Fibroblast of lung (primary cell): Measurements from ENCODE around the gene IFNA10. TPM values are rescaled to one million over a fixed set of nuclear protein-coding genes. Genes with fewer than 3 reads are reported as not detected.
"Not testable (repeated sequence)": the region's sequence is repeated elsewhere in the genome, so short reads cannot be mapped to it uniquely, and the experiment has no call there.

Experiments
- DNase-seq, 2 donors: peaks; one replicate each; pipeline versions ENCODE4 v3.0.0 to v3.0.0-alpha.2; 2010; ENCODE audit warnings: low read depth in 2 of 2
- H2AFZ ChIP-seq: 2 replicates; pipeline ENCODE4 v1.5.1; 2012; ENCODE audit warnings: low read length, control low read depth, inconsistent platforms
- H3K27ac ChIP-seq: 2 replicates; pipeline ENCODE4 v1.5.1; 2011; ENCODE audit warnings: low read length, control low read depth; ENCODE audit not compliant: insufficient read depth
- H3K27me3 ChIP-seq: 2 replicates; pipeline ENCODE4 v1.5.1; 2011; ENCODE audit warnings: mild to moderate bottlenecking, low read length; ENCODE audit not compliant: control insufficient read depth, insufficient read depth
- H3K36me3 ChIP-seq: 2 replicates; pipeline ENCODE4 v1.5.1; 2011; ENCODE audit warnings: low read length; ENCODE audit not compliant: control insufficient read depth, insufficient read depth
- H3K4me1 ChIP-seq: 2 replicates; pipeline ENCODE4 v1.5.1; 2011; ENCODE audit warnings: low read length; ENCODE audit not compliant: control insufficient read depth, insufficient read depth; ENCODE audit errors: extremely low read depth
- H3K4me2 ChIP-seq: 2 replicates; pipeline ENCODE4 v1.5.1; 2011; ENCODE audit warnings: low read length, control low read depth; ENCODE audit not compliant: insufficient read depth; ENCODE audit errors: extremely low read depth
- H3K4me3 ChIP-seq, 4 experiments: fragments of 200-600 bp in 1 of 4; sonication (generic) in 1 of 4; replicated peaks in 1 of 4; 2 replicates each; pipeline ENCODE4 v1.5.1; 2011 to 2016; ENCODE audit warnings: low read length in 4 of 4, low read depth in 3 of 4, mild to moderate bottlenecking in 3 of 4, control low read depth in 2 of 4, inconsistent platforms in 1 of 4, mixed read lengths in 1 of 4; ENCODE audit not compliant: insufficient read depth in 1 of 4; ENCODE audit errors: control extremely low read depth in 1 of 4
- H3K79me2 ChIP-seq: 2 replicates; pipeline ENCODE4 v1.5.1; 2012; ENCODE audit warnings: mild to moderate bottlenecking, low read length, inconsistent platforms; ENCODE audit not compliant: control insufficient read depth, insufficient read depth
- H3K9ac ChIP-seq: 2 replicates; pipeline ENCODE4 v1.5.1; 2011; ENCODE audit warnings: mild to moderate bottlenecking, low read length, control low read depth; ENCODE audit not compliant: insufficient read depth
- H3K9me3 ChIP-seq: 2 replicates; pipeline ENCODE4 v1.5.1; 2012; ENCODE audit warnings: low read depth, low read length; ENCODE audit not compliant: control insufficient read depth, insufficient read depth
- H4K20me1 ChIP-seq: 2 replicates; pipeline ENCODE4 v1.5.1; 2011; ENCODE audit warnings: low read length; ENCODE audit not compliant: control insufficient read depth, insufficient read depth; ENCODE audit errors: extremely low read depth
- CTCF ChIP-seq, 2 donors: IDR thresholded peaks in 1 of 2; conservative IDR thresholded peaks in 1 of 2; 1 replicate in 1 of 2; 2 replicates in 1 of 2; pipeline ENCODE4 v1.5.1; 2011 to 2012; ENCODE audit warnings: low read length in 2 of 2, control low read depth in 1 of 2, inconsistent platforms in 1 of 2, low read depth in 1 of 2, mild to moderate bottlenecking in 1 of 2
- EZH2 ChIP-seq: IDR thresholded peaks from 2 replicates; pipeline ENCODE4 v1.5.1; 2012; ENCODE audit warnings: low read length, control low read depth, mild to moderate bottlenecking; ENCODE audit errors: missing control alignments
- polyA plus RNA-seq, 2 donors: library from polyadenylated mRNA; depleted of rRNA in 1 of 2; stranded (reverse) in 1 of 2; unstranded in 1 of 2; fragments of >200 nt; gene quantifications; 2 replicates each; pipeline ENCODE4 v1.2.1, GENCODE V29; 2011 to 2012; ENCODE audit warnings: missing spikeins in 1 of 2
- total RNA-seq: library from RNA; depleted of rRNA; stranded (reverse); fragments of >200 nt; gene quantifications from 2 replicates; pipeline ENCODE4 v1.2.1, GENCODE V29; 2014

The IFNA10 gene
- total and polyA plus RNA-seq, 2 donors (not counting 1 experiment from before 2014, with no cell fraction given) = not detected

DNA sequence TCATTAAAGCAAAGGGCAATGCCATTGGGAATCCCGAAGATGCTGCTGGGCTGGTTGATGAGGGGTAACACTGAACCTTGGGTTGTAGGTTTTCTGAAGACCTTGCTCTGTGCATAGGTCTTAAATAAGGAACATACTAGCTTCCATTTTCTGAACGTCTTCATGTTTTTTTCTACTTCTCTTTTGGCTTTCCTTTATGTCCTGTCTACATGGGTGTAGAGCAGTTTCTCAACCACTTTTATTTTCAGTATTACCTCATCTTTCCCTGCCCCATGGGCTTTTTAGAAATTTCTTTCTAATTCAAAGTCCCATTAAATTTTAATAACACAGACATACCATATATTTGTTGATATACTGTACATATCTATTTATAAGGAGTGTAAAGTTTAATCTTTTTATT lies 33.0 kb upstream of the IFNA10 start, which contains the start of gene IFNA14:
Gene IFNA14, minus strand, starts transcription at position 95 of the 400 bp plus-strand sequence. Its CDS starts 70 bp downstream, at position 25.
- no peaks in the 10 kb centered on the region for H3K36me3 ChIP-seq
- DNase-seq = no peak
- no peak within 1 kb of the TSS for H3K9ac ChIP-seq
- TF ChIP-seq CTCF (conservative IDR thresholded peaks at IDR 0.05 in 1 of 2, IDR thresholded peaks at IDR 0.05 in 1 of 2; ENCODE audit: low read depth in 1 of 2, low read length in 2 of 2) (no peak), EZH2 (no peak)
- no peak within 1 kb of the TSS for H2AFZ ChIP-seq
- no peaks in the 10 kb centered on the region for H3K4me1 ChIP-seq
- H3K4me3 ChIP-seq = no peak within 1 kb of the TSS
- H3K79me2 ChIP-seq = no peaks in the 10 kb centered on the region
- H3K27ac ChIP-seq = no peak within 1 kb of the TSS
- no peak within 1 kb of the TSS for H3K4me2 ChIP-seq
- H3K9me3 ChIP-seq = no peaks in the 10 kb centered on the region
- no peaks in the 10 kb centered on the region for H3K27me3 ChIP-seq
- H4K20me1 ChIP-seq = no peaks in the 10 kb centered on the region

DNA sequence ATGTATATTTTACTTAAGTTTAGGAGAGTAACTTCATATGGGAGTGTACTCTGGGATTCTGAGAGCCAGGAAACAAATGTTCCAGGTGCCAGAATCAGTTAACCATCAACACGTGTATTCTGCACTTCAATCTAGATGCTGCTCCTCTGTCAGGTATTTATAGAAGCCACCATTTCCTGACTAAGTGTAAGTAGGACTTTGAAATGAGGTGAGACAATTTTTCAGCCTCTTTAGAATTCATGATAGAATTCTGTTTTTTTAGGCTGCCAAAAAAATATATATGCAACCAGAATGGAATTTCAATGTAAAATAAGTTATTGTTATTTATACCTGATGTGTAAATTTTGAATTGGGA lies 29.4 kb upstream of the IFNA10 start:
- H3K9ac ChIP-seq, H3K4me3 ChIP-seq, H3K79me2 ChIP-seq, H3K4me2 ChIP-seq, H3K36me3 ChIP-seq, H3K9me3 ChIP-seq, H3K4me1 ChIP-seq, H3K27ac ChIP-seq, H2AFZ ChIP-seq, H4K20me1 ChIP-seq, DNase-seq, H3K27me3 ChIP-seq: not testable (repeated sequence)

DNA sequence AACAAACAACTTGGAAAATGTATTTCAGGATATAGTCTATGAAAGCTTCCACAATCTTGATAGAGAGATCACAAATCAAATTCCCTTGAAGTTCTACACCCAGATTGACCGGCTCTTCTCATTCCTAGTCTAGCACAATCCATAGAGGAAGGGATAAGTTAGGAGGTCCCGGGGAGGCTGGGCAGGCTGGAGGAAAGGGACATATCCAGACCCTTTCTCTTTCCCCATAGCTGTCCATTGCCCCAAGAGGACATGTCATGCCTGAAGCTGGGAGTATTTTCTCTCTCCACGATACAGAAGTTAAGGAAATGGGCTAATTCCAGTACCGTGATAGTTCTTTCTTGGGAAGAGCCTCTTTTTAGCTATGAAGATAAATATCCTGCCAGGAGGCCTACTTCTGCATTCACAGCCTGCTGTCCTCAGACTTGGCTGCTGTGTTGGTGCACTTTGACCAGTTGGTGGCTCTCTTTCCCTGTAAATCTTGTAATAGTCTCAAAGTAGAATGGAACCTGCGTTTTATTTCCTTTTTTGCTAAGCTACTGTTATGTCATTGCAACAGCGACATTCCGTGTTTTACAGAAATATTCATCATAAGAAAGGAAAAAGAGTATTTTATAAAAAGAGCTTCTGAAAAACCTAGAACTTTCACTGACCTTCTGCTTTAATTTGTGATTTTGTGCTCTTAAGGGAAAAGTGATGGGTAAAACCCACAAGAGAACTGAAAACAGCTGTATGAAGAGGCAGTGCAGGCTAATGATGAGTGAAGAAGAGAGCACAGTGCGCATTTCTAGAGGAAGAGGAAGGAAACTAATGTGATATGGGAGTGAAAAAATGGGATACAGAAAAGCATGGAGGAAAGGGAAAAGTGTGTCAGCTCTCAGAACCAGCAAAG lies 28.8 kb upstream of the IFNA10 start:
- H3K9me3 ChIP-seq, H3K4me2 ChIP-seq, H4K20me1 ChIP-seq, H3K4me3 ChIP-seq, H3K79me2 ChIP-seq, H3K36me3 ChIP-seq, H3K4me1 ChIP-seq, H3K27me3 ChIP-seq, H3K27ac ChIP-seq, H3K9ac ChIP-seq, H2AFZ ChIP-seq: not testable (repeated sequence)
- TF ChIP-seq CTCF (conservative IDR thresholded peaks at IDR 0.05 in 1 of 2, IDR thresholded peaks at IDR 0.05 in 1 of 2; ENCODE audit: low read depth in 1 of 2, low read length in 2 of 2) = peak; percentile 42 to 67
- DNase-seq = peak; percentile 34 to 59
